SJCRH30 (cell line): ENCODE measurements around the gene CERS1. TPM values are rescaled to one million over a fixed set of nuclear protein-coding genes. Genes with fewer than 3 reads are reported as not detected.
"Not testable (repeated sequence)": the region's sequence is repeated elsewhere in the genome, so short reads cannot be mapped to it uniquely, and the experiment has no call there.

ENCODE experiments used
- DNase-seq, 2 experiments: peaks; one replicate each; pipeline ENCODE4 v3.0.0-alpha.2; 2015 to 2020
- H3K27ac ChIP-seq: fragments of 250-450 bp; sonication (Bioruptor Pico); 2 replicates; pipeline ENCODE4 v1.5.1; 2020; ENCODE audit warnings: mild to moderate bottlenecking, moderate library complexity
- H3K27me3 ChIP-seq: fragments of 250-450 bp; sonication (Bioruptor Pico); 2 replicates; pipeline ENCODE4 v1.5.1; 2020; ENCODE audit warnings: mild to moderate bottlenecking, moderate library complexity
- H3K36me3 ChIP-seq: fragments of 250-450 bp; sonication (Bioruptor Pico); 2 replicates; pipeline ENCODE4 v1.5.1; 2020; ENCODE audit warnings: mild to moderate bottlenecking, moderate library complexity
- H3K4me1 ChIP-seq: fragments of 250-450 bp; sonication (Bioruptor Pico); 2 replicates; pipeline ENCODE4 v1.5.1; 2020; ENCODE audit warnings: mild to moderate bottlenecking, moderate library complexity
- H3K4me3 ChIP-seq: fragments of 250-450 bp; sonication (Bioruptor Pico); 2 replicates; pipeline ENCODE4 v1.5.1; 2020; ENCODE audit warnings: mild to moderate bottlenecking, moderate library complexity
- H3K9me3 ChIP-seq: fragments of 250-450 bp; sonication (Bioruptor Pico); replicated peaks from 2 replicates; pipeline ENCODE4 v1.5.1; 2020; ENCODE audit warnings: mild to moderate bottlenecking, moderate library complexity
- total RNA-seq: library from RNA; depleted of rRNA; stranded (reverse); fragments of >200 nt; shearing (Covaris generic); gene quantifications from 2 replicates; pipeline ENCODE4 v1.2.3, GENCODE V29; 2014

The CERS1 gene
- total RNA-seq, 1 experiment from 2014 or later, result 6.1 TPM

GRCh38 chr19:18908917-18909619, 13.1 kb upstream of the CERS1 start:
- peaks cover 11% of the 10 kb centered on the region; the same call in 1 of the 2 replicates for H3K36me3 ChIP-seq

GRCh38 chr19:18906605-18907519, 10.9 kb upstream of the CERS1 start:
- DNase-seq, result no peak
- Histone ChIP-seq H3K27ac (no peak overlapping the region), H3K36me3 (peaks cover 2% of the 10 kb centered on the region; the same call in 1 of the 2 replicates), H3K27me3 (no peaks in the 10 kb centered on the region), H3K4me1 (no peaks in the 10 kb centered on the region), H3K9me3 (no peaks in the 10 kb centered on the region), H3K4me3 (no peak overlapping the region)

More at GRCh38 chr19:18908917-18909619, 13.1 kb upstream of the CERS1 start:
- H3K9me3 ChIP-seq, result no peaks in the 10 kb centered on the region
- no peaks in the 10 kb centered on the region for H3K27me3 ChIP-seq
- DNase-seq, result no peak
- no peak overlapping the region for H3K4me3 ChIP-seq
- H3K4me1 ChIP-seq, result no peaks in the 10 kb centered on the region
- H3K27ac ChIP-seq, result no peak overlapping the region

GRCh38 chr19:18905513-18906236, 9.7 kb upstream of the CERS1 start:
- Histone ChIP-seq H3K4me3 (no peak overlapping the region), H3K36me3 (peaks cover 9% of the 10 kb centered on the region; the same call in 1 of the 2 replicates), H3K27me3 (no peaks in the 10 kb centered on the region), H3K4me1 (no peaks in the 10 kb centered on the region), H3K27ac (no peak overlapping the region), H3K9me3 (no peaks in the 10 kb centered on the region)
- DNase-seq, result no peak

- H3K27me3 ChIP-seq, result no peaks in the 10 kb centered on the region
- H3K36me3 ChIP-seq, result peaks cover 9% of the 10 kb centered on the region; the same call in 1 of the 2 replicates
- no peaks in the 10 kb centered on the region for H3K9me3 ChIP-seq
- H3K27ac ChIP-seq, result no peak overlapping the region
- H3K4me1 ChIP-seq, result no peaks in the 10 kb centered on the region
- no peak for DNase-seq
- H3K4me3 ChIP-seq, result no peak overlapping the region
Measured at GRCh38 chr19:18905058-18905456, 9.1 kb upstream of the CERS1 start.

GRCh38 chr19:18904334-18905057, 8.5 kb upstream of the CERS1 start:
- DNase-seq, result no peak
- H3K27ac ChIP-seq, result no peak overlapping the region
- peaks cover 9% of the 10 kb centered on the region; the same call in 1 of the 2 replicates for H3K36me3 ChIP-seq
- H3K4me1 ChIP-seq, result no peaks in the 10 kb centered on the region
- no peak overlapping the region for H3K4me3 ChIP-seq
- no peaks in the 10 kb centered on the region for H3K27me3 ChIP-seq
- no peaks in the 10 kb centered on the region for H3K9me3 ChIP-seq

GRCh38 chr19:18903156-18904037, 7.4 kb upstream of the CERS1 start:
- Histone ChIP-seq H3K4me1 (peaks cover under 1% of the 10 kb centered on the region; the same call in 1 of the 2 replicates), H3K36me3 (peaks cover 7% of the 10 kb centered on the region; the same call in 1 of the 2 replicates), H3K27ac (no peak overlapping the region), H3K4me3 (no peak overlapping the region), H3K9me3 (no peaks in the 10 kb centered on the region), H3K27me3 (no peaks in the 10 kb centered on the region)
- DNase-seq, result no peak

GRCh38 chr19:18902519-18902918, 6.6 kb upstream of the CERS1 start:
- H3K9me3 ChIP-seq, H3K4me1 ChIP-seq, H3K27me3 ChIP-seq, H3K36me3 ChIP-seq, H3K27ac ChIP-seq, DNase-seq, H3K4me3 ChIP-seq: not testable (repeated sequence)

GRCh38 chr19:18901491-18901890, 5.5 kb upstream of the CERS1 start:
- Histone ChIP-seq H3K27ac (no peak overlapping the region), H3K27me3 (no peaks in the 10 kb centered on the region), H3K4me1 (peaks cover 6% of the 10 kb centered on the region; the same call in 1 of the 2 replicates), H3K36me3 (peaks cover 7% of the 10 kb centered on the region; the same call in 1 of the 2 replicates), H3K9me3 (no peaks in the 10 kb centered on the region), H3K4me3 (no peak overlapping the region)
- no peak for DNase-seq

GRCh38 chr19:18900700-18901481, 4.9 kb upstream of the CERS1 start:
- Histone ChIP-seq H3K9me3 (no peaks in the 10 kb centered on the region), H3K4me3 (no peak overlapping the region), H3K27ac (no peak overlapping the region), H3K36me3 (peaks cover 7% of the 10 kb centered on the region; the same call in 1 of the 2 replicates), H3K4me1 (peaks cover 6% of the 10 kb centered on the region; the same call in 1 of the 2 replicates), H3K27me3 (no peaks in the 10 kb centered on the region)
- no peak for DNase-seq

- Histone ChIP-seq H3K4me3 (no peak overlapping the region), H3K36me3 (peaks cover 7% of the 10 kb centered on the region; the same call in 1 of the 2 replicates)
- DNase-seq, result no peak
Measured at GRCh38 chr19:18899624-18900560, 3.9 kb upstream of the CERS1 start.

GRCh38 chr19:18898607-18899408, 2.9 kb upstream of the CERS1 start:
- no peaks in the 10 kb centered on the region for H3K9me3 ChIP-seq
- H3K4me1 ChIP-seq, result peaks cover 14% of the 10 kb centered on the region
- H3K36me3 ChIP-seq, result peaks cover 7% of the 10 kb centered on the region; the same call in 1 of the 2 replicates
- H3K27me3 ChIP-seq, result no peaks in the 10 kb centered on the region
- no peak for DNase-seq
- H3K4me3 ChIP-seq, result no peak overlapping the region
- H3K27ac ChIP-seq, result no peak overlapping the region

More at GRCh38 chr19:18899624-18900560, 3.9 kb upstream of the CERS1 start:
- Histone ChIP-seq H3K9me3 (no peaks in the 10 kb centered on the region), H3K27ac (no peak overlapping the region), H3K27me3 (no peaks in the 10 kb centered on the region), H3K4me1 (peaks cover 6% of the 10 kb centered on the region; the same call in 1 of the 2 replicates)
